Activated CD8-positive, alpha-beta memory T cell treated with anti-CD3 and anti-CD28 coated beads for 4 hours (primary cell): Measurements from ENCODE around the gene GRN.

Experiments used
- DNase-seq, 2 donors: peaks; one replicate each; pipeline ENCODE4 v3.0.0-alpha.2; 2020; ENCODE audit warnings: low read depth in 2 of 2

The GRN gene

DNA sequence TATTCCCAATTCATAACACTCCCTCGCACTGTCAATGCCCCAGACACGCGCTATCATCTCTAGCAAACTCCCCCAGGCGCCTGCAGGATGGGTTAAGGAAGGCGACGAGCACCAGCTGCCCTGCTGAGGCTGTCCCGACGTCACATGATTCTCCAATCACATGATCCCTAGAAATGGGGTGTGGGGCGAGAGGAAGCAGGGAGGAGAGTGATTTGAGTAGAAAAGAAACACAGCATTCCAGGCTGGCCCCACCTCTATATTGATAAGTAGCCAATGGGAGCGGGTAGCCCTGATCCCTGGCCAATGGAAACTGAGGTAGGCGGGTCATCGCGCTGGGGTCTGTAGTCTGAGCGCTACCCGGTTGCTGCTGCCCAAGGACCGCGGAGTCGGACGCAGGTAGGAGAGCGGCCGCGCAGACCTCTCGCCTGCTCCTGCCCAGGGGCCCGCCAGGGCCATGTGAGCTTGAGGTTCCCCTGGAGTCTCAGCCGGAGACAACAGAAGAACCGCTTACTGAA, at the start of gene GRN:
GRN (plus strand) TSS at position 364 of the 515 bp plus-strand sequence. CDS start 3,863 bp downstream, outside the sequence.
- DNase-seq, result peak; percentile 65 to 66

DNA sequence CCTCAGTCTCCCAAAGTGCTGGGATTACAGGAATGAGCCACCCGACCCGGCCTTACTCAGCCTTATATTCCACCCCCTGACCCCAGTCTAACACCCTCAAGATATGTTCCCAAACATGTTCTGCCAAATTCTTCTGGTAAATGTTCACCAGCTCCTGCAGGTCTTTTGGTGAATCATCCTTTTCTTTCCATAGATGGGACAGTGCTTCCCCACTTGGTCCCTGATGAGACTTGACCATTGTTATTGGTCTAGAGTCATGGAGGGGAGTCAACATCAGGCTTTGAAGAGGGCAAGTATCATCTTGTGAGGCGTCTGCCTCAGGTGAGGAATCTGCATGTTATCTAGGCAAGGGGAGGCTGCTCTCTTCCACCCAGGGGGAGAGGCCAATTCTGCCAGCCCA, 47.1 kb upstream of the GRN start:
- DNase-seq, result no peak

DNA sequence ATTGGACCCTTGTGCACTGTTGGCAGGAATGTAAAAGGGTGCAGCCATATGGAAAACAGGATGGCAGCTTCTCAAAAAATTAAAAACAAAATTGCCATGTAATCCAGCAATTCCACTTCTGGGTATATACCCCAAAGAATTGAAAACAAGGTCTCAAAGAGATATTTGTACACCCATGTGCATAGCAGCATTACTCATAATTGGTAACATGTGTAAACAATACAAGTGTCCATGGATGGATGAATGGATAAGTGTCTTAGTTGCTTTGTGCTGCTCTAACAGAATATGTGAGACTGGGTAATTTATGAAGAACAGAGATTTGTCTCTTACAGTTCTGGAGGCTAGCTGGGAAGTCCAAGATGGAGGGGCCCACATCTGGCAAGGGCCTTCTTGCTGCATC, 40.5 kb upstream of the GRN start:
- no peak for DNase-seq

DNA sequence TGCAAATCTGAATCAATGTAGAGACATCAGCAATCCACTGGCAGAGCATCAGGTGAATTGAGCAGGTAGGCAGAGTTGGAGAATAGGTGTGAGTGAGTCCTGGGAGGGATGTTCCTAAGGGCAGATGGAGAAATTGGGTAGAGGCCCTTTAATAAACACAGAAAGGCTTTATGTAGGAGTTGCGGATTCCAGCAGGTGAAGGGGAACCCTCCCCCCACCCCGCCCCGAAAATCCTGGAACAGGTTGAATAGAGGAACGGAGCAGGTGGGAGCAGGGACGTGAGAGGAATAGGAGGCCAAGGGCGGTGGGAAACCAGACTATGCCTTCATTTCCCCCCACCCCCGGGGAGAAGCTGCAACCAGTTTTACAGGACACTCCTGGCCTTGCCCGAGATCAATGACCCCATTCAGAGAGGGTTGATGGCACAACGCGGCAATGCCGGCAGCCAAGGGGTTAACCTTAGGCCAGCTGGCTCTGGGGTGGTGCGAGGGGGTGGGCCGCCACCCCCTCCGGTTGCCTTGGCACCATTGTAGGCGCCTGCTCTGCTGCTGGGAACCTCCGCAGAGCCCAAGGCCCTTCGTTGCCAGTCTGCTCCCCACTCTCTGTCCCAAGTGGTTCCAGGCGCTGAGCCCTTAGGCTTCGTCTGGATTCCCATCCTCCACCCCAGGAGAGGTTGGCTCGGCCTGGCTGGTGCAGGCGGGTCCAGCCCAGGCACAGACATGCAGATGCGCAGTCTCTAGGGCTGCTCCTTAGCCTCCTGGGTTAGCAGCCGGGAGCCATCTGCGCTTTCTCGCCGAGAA, 37.5 kb upstream of the GRN start:
- DNase-seq, result no peak

DNA sequence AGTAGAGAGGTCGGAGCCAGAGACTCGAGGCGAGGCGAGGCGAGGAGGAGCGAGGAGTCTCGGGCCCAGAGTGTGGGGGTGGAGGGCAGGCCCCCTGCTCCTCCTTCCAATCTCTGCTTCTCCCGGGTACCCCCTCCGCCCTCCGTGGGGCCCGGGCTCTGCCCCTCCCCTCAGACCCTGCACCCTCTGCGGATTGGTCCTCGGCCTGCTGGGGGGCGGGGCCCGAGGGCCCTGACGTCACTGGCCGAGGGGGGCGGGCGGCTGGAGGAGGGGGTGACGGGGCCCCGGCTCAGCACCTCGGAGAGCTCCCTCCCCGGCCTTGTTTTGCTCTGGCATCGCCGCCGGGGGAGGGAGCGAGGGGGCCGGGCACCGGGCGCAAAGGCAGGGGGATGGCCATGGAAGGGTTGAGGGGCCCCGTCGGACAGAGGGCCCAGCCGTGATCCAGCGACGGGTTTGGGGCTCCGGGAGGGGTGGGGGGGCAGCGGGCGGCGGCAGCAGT, 36.7 kb upstream of the GRN start, which contains the start of gene RUNDC3A:
RUNDC3A (plus strand) TSS at position 282 of the 499 bp plus-strand sequence. CDS start 232 bp downstream, outside the sequence.
- DNase-seq, result peak; percentile 70 to 71

DNA sequence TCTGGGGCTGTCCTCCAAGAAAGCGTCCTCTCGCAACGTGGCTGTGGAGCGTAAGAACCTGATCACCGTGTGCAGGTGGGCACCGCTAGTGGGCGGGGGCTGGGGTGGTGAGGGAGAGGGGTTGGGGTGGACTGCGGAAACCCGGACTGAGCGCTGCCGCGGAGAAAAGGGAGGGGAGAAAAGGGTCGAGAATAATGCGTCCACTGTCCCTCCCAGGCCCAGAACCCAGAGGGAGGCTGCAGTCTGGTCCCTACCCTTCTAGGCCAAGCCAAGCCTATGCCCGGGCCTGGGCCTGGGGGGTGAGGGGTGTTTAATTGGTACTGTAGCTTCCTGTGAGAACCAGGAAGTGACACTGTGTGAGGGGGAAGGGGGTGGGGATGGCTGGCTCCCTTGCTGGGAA, 36.2 kb upstream of the GRN start:
- DNase-seq, result no peak

DNA sequence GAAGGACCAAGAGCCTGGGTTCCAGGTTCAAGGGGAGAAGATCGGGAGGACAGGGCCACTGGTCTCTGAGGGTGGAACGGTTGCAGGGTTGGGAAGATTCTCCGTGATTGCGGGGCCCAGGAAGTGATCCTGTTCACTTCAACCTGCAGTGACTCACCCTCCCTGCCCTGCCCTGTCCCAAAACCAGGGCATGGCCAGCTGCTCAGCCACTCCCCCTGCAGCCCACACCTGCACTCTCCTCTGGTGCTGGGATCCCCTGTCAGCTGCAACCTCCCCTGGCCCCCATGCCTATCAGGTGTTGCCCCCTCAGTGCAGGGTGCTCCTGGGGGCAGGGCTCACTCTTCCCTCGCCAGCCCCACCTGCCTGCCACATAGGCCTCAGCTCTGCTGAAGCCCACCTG, 35.6 kb upstream of the GRN start:
- DNase-seq, result no peak

DNA sequence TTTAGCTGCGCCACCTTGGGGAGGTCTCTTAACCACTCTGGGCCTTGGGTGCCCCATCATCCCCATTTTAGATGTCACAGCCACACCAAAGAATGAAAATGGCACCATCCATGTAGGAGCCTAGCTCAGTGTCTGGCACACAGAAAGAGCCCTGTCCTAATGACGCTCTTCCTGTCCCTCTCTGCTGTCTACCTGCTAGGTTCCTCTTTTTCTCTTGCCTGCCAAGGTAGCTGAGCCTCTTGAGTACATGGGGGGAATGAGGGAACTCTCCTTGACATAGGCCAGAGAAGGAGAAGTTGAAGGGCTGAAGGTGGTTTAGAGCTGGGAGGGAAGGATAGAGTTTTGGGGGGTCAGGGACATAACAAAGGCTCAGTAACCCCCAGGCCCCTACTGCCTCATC, 34.9 kb upstream of the GRN start:
- no peak for DNase-seq

DNA sequence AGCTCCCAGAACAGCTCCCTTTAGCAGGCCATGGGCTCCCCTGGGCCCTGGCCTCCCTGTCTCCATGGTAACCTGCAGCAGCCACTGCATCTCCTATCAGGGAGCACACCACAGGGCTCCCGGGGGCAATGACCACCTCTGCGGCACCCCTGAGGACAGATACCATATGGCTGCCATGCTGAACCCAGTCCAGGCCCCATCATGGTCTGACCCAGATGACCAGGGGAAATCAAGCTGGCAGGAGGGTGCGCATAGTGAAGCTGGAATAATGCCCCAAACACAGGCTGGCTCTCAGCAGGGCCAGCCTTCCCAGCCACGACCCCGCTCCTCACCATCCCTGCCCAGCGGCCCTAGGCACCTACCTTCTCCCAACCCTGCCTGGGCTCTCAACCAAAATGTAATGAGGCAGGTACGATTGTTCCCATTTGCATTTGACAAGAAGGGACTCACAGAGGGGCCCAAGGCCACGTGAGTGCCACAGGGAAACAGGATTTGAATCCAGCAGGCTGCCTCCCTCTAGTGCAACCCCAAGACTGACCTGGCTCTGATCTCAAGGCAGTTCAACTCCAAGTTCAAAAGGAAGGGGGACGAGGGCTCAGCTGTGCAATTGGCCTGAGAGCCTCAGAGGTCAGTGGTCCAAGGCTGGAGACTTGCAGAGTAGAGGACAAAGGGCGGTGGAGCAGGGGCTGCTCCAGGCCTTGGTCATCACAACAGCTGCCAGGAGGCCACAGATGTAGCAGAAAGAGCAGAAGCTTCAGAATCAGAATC, 34.3 kb upstream of the GRN start:
- no peak for DNase-seq

DNA sequence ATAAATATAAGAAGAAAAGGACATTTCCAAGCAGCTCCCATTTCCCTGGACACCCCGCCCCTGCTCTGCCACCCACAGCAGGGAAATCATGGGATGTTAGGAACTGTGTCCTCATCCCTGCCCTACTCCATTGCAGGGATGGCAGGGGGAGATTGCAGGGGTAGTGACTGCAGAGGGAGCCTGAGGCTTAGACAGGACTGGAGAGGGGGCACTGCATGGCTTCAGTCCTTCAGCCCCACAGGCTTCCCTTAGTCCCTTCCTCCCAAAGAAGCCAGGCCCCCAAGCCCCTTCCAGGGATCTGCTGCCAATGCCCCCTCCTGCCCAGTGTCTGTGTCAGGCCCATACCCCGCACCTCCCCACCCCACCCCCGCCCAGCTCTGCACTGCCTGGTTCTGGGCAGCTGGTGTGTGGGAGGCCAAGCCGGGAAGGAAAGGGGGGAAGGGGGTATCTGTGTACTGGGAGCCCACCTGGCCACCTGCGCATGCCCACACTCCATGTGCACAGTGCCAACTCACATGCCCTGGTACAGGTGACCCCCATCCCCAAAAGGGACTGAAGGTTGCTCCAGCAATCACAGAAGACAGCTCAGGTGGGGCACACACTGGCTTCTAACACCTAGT, 33.4 kb upstream of the GRN start:
- no peak for DNase-seq

DNA sequence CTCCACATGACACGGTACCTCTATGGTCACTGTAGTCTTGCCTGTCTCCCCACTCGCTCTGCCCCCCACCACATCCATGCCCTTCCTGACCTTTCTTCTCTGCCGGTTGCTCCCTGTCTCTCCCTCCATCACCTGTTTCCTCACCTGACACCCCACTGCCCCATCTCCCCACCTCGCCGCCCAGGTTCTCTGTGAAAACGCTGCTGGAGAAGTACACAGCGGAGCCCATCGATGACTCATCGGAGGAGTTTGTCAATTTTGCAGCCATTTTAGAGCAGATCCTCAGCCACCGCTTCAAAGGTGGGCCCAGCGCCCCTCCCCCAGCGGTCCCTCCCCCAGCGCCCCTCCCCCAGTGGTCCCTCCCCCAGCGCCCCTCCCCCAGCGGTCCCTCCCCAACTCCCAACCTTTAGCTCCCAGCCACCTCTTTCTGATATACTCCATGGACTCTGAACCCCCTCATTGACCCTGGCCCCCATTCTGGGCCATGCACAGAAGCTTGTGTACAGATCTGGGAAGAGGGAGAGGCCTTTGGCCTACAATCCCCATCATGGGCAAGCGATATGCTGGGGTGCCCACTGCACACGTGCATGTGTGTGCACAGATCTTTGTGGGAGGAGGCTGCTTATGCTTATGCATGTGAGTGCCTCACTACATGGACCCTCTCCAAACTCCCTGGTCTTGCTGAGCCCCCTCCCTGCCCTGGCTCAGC, 32.6 kb upstream of the GRN start:
- no peak for DNase-seq

DNA sequence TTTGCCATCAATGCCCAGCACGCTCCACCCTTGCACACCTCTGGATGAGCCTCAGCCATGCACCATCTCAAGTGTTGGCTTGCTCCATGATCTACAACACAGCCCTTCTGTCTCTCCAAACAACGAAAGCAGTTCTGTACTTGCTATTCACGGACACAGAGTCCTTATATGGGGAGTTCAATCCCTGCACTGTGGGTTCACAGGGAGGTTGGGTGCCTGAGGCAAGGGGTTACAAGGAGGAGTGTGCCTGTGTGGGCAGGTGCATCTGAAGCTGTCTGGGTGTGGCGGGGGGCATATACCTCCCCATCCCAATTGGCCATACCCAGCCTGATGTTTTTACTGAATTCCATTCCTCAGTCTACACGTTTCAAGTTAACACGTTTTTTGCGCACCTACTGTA, 31.1 kb upstream of the GRN start:
- no peak for DNase-seq

DNA sequence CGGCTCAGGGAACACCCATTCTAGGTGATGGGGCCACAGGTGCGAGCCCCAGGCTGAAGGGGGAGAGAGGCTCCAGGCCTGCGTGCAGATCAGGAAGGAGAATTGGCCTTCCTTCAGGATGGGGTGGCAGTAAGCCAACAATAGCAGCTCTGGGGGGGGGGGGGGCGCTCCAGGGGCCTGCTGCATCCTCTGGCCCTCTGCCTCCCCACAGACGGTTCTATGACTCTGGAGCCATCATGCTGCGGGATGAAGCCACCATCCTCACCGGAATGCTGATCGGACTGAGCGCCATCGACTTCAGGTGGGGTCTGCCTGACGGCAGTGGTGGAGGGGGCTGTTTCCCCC, 30.6 kb upstream of the GRN start:
- DNase-seq, result no peak

DNA sequence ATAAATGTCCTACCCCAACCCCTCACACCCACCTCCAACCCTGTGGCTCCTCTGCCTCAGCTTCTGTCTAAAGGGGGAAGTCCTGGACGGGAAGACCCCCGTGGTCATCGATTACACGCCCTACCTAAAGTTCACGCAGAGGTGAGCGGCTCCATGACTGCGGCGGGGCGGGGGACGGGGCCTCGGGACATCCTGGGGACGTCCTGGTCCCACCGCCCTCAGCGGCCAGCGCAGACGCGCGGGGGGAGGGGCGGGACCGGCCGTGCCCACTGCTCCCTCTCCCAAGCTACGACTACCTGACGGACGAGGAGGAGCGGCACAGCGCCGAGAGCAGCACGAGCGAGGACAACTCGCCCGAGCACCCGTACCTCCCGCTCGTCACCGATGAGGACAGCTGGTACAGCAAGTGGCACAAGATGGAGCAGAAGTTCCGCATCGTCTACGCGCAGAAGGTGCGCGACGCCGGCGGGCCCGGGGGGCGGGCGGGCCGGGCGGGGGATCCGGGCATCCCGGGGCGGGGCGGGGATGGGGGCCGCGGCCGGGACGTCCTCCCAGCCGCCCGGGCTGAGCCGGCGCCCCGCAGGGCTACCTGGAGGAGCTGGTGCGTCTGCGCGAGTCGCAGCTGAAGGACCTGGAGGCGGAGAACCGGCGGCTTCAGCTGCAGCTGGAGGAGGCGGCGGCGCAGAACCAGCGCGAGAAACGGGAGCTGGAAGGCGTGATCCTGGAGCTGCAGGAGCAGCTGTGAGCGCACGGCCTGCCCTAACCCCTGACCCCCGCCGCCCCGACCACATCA, 30.0 kb upstream of the GRN start:
- no peak for DNase-seq

DNA sequence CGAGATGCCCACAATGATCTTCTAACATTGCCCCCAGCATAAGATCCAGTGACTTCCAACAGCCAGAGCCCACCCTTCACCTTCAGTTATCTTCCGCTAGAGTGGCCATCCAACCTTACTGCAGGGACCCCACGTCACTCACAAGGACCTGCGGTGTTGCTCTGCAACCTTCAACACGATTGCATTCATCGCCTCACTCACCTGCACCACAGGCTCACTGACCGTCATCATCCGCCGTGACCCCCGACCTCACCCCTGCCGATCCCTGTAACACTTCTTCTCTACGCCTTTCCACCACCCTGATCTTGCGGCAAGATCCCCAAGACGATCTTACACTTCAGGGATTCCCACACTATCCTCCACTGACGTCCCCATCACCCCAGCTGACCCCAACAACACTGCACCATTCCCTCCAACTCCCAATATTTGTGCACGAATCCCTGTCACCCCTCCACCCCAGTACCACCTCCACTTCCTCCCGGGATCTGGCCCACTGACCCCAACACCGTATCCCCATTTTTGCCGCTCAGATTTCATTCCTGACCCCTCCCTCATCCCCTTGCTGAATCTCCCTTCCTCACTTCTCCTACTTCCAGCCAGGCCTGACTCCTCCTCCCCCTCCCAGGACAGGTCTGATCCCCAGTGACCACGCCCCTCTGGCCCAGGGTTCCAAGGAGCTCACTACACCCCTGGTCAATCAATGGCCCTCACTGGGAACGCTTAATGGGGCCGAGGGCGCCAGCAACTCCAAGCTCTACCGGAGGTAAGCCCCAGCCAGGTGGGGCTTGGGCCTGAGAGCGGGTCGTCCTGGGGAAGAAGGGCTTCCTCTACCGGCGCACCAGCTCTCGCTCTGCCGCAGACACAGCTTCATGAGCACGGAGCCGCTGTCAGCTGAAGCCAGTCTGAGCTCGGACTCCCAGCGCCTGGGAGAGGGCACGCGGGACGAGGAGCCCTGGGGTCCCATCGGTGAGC, 29.1 kb upstream of the GRN start:
- DNase-seq, result no peak

DNA sequence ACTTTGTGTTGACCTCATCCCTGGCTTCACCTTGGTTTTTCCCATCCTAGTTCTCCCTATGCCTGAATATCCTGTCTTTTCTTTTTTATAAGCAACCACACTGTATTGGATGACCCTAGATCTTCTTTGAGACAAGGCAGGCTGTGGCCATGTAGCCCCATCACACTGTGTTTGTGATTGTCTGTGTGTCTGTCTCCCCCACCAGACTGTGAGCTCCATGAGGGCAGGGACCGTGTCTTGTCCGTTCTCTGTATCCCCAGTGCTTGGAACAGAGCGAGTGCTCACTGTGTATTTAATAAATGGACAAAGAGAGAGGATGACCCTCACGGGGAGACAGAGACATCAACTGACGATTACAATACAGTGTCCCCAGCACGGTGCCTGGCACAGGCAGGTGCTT, 27.6 kb upstream of the GRN start:
- no peak for DNase-seq

DNA sequence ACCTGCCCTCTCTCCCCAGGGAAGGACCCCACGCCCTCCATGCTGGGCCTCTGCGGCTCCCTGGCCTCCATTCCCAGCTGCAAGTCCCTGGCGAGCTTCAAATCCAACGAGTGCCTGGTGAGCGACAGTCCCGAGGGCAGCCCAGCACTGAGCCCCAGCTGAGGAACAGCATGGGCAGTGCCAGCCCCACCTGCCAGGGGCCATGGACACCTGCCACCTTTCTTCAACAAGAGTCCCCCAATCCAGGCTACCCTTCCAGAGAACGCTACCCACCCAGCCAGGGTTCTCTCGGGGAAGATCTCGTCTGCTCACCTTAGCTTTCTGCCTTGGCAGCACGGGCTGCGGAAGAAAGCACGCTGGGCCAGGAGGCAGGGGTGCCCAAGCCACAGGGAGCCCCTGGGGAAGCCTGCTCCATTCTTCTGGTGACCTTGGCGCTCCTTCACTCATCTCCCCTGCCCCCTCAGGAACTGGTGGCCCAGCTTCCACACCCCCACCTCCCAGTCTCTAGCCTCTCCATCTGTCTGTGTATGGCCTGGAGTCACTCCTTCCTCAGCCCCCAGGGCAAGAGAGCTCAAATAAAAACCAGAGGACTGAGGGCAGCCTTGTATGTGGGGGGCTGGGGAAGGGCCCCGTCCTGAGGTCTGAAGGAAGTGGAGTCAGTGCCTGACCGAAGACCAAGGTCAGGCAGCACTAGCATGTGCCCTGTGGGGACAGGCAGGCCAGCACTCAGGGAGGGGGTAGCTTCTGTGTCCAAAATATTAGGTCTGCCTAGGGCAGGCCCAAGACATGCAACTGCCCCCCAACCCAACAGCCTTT, 26.8 kb upstream of the GRN start:
- DNase-seq, result no peak

DNA sequence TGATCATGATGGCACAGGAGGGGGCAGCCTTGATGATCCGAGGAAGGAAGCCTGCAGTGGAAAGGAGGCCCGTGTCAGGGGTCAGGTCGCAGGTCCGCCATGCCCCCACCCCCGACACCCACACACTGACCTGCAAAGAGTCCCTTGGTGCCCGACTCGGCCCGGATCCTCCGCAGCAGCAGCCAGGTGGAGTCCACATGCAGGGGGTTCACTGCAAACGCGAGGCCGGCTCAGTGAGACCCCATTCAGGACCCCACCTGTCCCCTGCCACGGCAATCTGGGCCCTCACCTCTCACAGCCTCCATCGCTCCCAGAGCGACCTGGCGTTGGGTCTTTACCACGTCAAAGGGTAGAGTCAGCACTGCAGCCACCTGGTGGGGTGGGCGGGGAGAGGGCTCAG, 25.0 kb upstream of the GRN start:
- no peak for DNase-seq
